ENCODE results near the gene RIIAD1.

The RIIAD1 gene

DNA sequence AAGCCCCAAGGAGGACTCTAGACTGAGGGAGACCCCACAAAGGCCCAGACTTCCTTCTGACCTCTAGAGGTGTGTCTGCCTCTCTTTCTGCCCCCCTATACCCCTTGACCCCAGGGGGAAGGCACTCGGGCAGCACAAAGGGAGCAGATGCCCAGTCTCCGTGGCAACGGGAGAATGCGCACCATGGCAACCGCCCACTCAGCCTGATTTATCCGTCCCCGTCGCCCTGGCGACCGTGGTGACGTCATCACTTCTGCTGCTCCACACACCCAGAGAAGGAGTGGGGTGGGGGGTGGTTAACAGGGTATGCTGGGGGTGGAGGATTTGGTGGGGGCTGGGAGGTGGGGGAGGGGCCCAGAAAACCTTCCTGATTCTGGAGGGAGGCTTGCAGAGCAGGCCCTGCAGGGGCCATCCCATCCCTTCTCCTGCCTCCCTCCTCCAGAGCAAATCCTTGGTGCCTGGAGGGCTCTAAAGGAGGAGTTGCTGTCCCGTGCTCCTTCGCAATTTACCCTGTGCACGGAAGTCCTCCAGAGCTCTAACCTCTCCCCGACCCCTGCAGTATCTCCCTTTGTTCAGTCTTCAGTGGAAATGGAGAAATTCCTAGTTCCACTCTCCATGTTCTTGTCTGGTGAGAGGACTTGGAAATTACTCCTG lies 11.0 kb upstream of the RIIAD1 start:
- no peak overlapping the region for H3K4me3 ChIP-seq (ENCODE audit: low read depth, low read length)
- TF ChIP-seq, protein P1, sequence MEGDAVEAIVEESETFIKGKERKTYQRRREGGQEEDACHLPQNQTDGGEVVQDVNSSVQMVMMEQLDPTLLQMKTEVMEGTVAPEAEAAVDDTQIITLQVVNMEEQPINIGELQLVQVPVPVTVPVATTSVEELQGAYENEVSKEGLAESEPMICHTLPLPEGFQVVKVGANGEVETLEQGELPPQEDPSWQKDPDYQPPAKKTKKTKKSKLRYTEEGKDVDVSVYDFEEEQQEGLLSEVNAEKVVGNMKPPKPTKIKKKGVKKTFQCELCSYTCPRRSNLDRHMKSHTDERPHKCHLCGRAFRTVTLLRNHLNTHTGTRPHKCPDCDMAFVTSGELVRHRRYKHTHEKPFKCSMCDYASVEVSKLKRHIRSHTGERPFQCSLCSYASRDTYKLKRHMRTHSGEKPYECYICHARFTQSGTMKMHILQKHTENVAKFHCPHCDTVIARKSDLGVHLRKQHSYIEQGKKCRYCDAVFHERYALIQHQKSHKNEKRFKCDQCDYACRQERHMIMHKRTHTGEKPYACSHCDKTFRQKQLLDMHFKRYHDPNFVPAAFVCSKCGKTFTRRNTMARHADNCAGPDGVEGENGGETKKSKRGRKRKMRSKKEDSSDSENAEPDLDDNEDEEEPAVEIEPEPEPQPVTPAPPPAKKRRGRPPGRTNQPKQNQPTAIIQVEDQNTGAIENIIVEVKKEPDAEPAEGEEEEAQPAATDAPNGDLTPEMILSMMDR (IDR thresholded peaks at IDR 0.05; ENCODE audit: low read depth, low read length): no peak

GRCh38 chr1:151711044-151711800 lies 10.1 kb upstream of the RIIAD1 start:
- no peak overlapping the region for H3K4me3 ChIP-seq (ENCODE audit: low read depth, low read length)
- TF ChIP-seq, protein P1 (IDR thresholded peaks at IDR 0.05; ENCODE audit: low read depth, low read length): no peak

DNA sequence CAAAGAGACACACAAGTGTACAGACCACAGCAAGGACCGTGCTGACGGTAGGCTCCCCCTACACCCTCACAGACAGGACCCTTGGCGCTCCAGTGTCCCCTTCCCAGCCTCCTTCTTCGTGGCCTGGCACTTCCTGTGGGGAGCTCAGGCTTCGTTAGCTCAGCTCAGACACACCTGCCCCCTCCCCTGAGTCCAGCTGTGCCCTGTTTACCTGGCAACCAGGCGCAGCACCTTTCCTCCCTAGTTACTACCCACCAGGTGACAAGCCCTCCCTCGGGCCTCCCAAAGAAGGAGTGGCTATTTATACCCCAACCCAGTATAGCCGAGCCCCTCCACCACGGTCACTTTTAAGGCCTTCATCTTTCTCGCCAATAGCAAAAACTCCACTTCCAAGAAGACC lies 9.4 kb upstream of the RIIAD1 start:
- TF ChIP-seq, protein P1 (IDR thresholded peaks at IDR 0.05; ENCODE audit: low read depth, low read length): no peak
- H3K4me3 ChIP-seq (ENCODE audit: low read depth, low read length): no peak overlapping the region

DNA sequence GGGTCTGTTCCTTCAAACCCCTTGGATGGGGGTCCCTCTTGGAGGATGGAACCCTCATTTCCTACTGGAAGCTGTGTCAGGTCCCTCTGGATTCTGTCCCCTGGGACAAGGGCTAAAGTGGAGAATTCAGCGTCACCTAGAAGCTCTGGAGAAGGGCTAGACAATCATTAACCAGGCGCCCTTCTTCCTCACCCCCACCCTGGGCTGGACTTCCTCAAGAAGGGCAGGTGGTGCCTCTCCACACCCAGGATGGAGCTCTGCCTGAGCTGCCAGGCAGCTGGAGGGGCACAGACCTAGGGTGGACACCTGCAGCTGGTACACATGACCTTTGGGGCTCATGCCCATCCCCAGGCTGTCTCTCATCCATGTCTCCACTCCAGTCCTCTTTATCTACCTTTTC lies 8.3 kb upstream of the RIIAD1 start:
- no peak overlapping the region for H3K4me3 ChIP-seq (ENCODE audit: low read depth, low read length)
- TF ChIP-seq, protein P1 (IDR thresholded peaks at IDR 0.05; ENCODE audit: low read depth, low read length): no peak

- TF ChIP-seq, protein P1 (IDR thresholded peaks at IDR 0.05; ENCODE audit: low read depth, low read length): no peak
- no peak overlapping the region for H3K4me3 ChIP-seq (ENCODE audit: low read depth, low read length)
These were observed 7.4 kb upstream of the RIIAD1 start for GRCh38 chr1:151713874-151714273.

GRCh38 chr1:151714820-151715725 lies 6.2 kb upstream of the RIIAD1 start:
- TF ChIP-seq, protein P1 (IDR thresholded peaks at IDR 0.05; ENCODE audit: low read depth, low read length): no peak
- H3K4me3 ChIP-seq (ENCODE audit: low read depth, low read length): no peak overlapping the region

Data from WI38 (cell line).